ENCODE results near the gene AK1. TPM values are rescaled to one million over a fixed set of nuclear protein-coding genes. Genes with fewer than 3 reads are reported as not detected.
"Not testable (repeated sequence)": the region's sequence is repeated elsewhere in the genome, so short reads cannot be mapped to it uniquely, and the experiment has no call there.

AK1 gene
- total RNA-seq, 1 experiment from 2014 or later, result 35.8 TPM

GRCh38 chr9:127846443-127847177, 30.9 kb downstream of the AK1 start:
- no TSS peak for BruUV-seq (replicated peaks)
- no peak overlapping the region for H3K27ac ChIP-seq (ENCODE audit: low read depth, low read length, poor library complexity, severe bottlenecking)
- H3K4me3 ChIP-seq (ENCODE audit: low read depth, low read length, poor library complexity, severe bottlenecking), result no peak overlapping the region
- intact Hi-C loops (cut with micrococcal nuclease; ENCODE audit: unreplicated experiment), result no loop called here
- H3K36me3 ChIP-seq (ENCODE audit: insufficient read depth, low read length, poor library complexity, severe bottlenecking), result no peaks in the 10 kb centered on the region
- H3K9me3 ChIP-seq (ENCODE audit: low read depth, low read length, poor library complexity, severe bottlenecking), result peaks cover 7% of the 10 kb centered on the region
- no peak for TF ChIP-seq CTCF (conservative IDR thresholded peaks at IDR 0.05; ENCODE audit: low read depth, low read length)
- TF ChIP-seq EZH2 (IDR thresholded peaks at IDR 0.05; ENCODE audit: borderline replicate concordance, low read depth, low read length, poor library complexity, severe bottlenecking), result no peak
- no peaks in the 10 kb centered on the region for H3K4me1 ChIP-seq (ENCODE audit: insufficient read depth, low read length, poor library complexity, severe bottlenecking)
- CTCF ChIA-PET, result no interaction called here
- no peak for DNase-seq (ENCODE audit: low spot score)
- no peaks in the 10 kb centered on the region for H3K27me3 ChIP-seq (replicated peaks; ENCODE audit: insufficient read depth, low read depth, low read length, poor library complexity)
- POLR2A ChIA-PET (ENCODE audit: low non-redundant PET), result interaction anchor here (0.7 kb wide), 1 partner anchor 212 kb away, joined by 3 read pairs; no protein-coding TSS in a partner anchor

GRCh38 chr9:127845619-127846018, 31.9 kb downstream of the AK1 start:
- H3K9me3 ChIP-seq (ENCODE audit: low read depth, low read length, poor library complexity, severe bottlenecking); BruUV-seq (replicated peaks); H3K4me1 ChIP-seq (ENCODE audit: insufficient read depth, low read length, poor library complexity, severe bottlenecking); H3K27ac ChIP-seq (ENCODE audit: low read depth, low read length, poor library complexity, severe bottlenecking); intact Hi-C loops (cut with micrococcal nuclease; ENCODE audit: unreplicated experiment); H3K27me3 ChIP-seq (replicated peaks; ENCODE audit: insufficient read depth, low read depth, low read length, poor library complexity); H3K4me3 ChIP-seq (ENCODE audit: low read depth, low read length, poor library complexity, severe bottlenecking); H3K36me3 ChIP-seq (ENCODE audit: insufficient read depth, low read length, poor library complexity, severe bottlenecking); DNase-seq (ENCODE audit: low spot score); POLR2A ChIA-PET (ENCODE audit: low non-redundant PET): not testable (repeated sequence)
- CTCF ChIA-PET, result interaction anchor here (0.6 kb wide), 1 partner anchor 261 kb away, joined by 7 read pairs; no protein-coding TSS in a partner anchor

- no peak for TF ChIP-seq EZH2 (IDR thresholded peaks at IDR 0.05; ENCODE audit: borderline replicate concordance, low read depth, low read length, poor library complexity, severe bottlenecking)
- no peak for TF ChIP-seq CTCF (conservative IDR thresholded peaks at IDR 0.05; ENCODE audit: low read depth, low read length)
- no peak for DNase-seq (ENCODE audit: low spot score)
- Histone ChIP-seq H3K27ac (ENCODE audit: low read depth, low read length, poor library complexity, severe bottlenecking) (no peak overlapping the region), H3K4me1 (ENCODE audit: insufficient read depth, low read length, poor library complexity, severe bottlenecking) (no peaks in the 10 kb centered on the region), H3K4me3 (ENCODE audit: low read depth, low read length, poor library complexity, severe bottlenecking) (no peak overlapping the region), H3K9me3 (ENCODE audit: low read depth, low read length, poor library complexity, severe bottlenecking) (peaks cover 7% of the 10 kb centered on the region), H3K36me3 (ENCODE audit: insufficient read depth, low read length, poor library complexity, severe bottlenecking) (no peaks in the 10 kb centered on the region), H3K27me3 (replicated peaks; ENCODE audit: insufficient read depth, low read depth, low read length, poor library complexity) (no peaks in the 10 kb centered on the region)
- CTCF ChIA-PET, result interaction anchor here (0.6 kb wide), 1 partner anchor 256 kb away, joined by 4 read pairs; no protein-coding TSS in a partner anchor
- intact Hi-C loops (cut with micrococcal nuclease; ENCODE audit: unreplicated experiment), result no loop called here
- POLR2A ChIA-PET (ENCODE audit: low non-redundant PET), result no interaction called here
- BruUV-seq (replicated peaks), result no TSS peak
Observed at GRCh38 chr9:127844821-127845359, 32.6 kb downstream of the AK1 start.
